ENCODE data around the gene RB1.

Gene RB1

DNA sequence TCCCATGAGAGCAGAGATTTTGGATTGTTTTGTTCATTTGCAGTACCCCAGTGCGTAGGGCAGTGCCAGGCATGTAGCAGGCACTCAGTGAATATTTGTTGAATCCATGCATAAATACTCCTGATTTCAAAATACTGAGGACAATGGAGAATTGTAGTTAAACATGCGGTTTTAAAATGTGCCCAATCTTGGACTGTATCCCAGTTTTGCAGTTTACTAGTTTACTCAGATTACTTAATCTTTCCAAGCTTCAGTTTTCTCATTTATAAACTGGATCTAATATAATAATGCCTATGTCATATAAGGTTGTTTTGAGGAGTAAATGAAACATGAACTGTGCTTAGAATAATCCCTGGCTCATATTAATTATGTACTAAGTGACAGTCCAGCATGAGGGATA, 190.3 kb downstream of the RB1 start:
- DNase-seq (ENCODE audit: low spot score): no peak

DNA sequence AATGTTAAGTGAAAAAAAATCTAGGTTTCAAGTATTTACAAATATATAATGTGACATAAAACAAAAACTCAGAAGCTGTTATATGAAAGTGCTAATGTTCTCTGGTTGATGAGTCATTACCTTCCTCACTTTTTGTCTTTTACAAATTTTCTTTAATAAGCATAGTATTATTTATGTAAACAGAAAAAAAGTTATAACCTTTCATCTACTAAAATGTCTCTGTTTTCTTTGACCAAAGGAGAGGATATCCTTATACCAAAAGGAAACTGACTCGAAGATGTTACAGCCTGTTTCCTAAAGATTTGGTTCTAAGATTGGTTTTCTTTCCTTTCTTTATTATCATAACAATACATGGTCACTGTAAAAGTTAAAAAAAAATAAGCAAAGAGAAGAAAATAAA, 191.3 kb downstream of the RB1 start:
- DNase-seq (ENCODE audit: low spot score): peak; percentile 16

- no peak for DNase-seq (ENCODE audit: low spot score)
Observed at GRCh38 chr13:48496271-48497161, 193.0 kb downstream of the RB1 start.

- DNase-seq (ENCODE audit: low spot score): no peak
Observed at GRCh38 chr13:48497669-48498068, 194.1 kb downstream of the RB1 start.

DNA sequence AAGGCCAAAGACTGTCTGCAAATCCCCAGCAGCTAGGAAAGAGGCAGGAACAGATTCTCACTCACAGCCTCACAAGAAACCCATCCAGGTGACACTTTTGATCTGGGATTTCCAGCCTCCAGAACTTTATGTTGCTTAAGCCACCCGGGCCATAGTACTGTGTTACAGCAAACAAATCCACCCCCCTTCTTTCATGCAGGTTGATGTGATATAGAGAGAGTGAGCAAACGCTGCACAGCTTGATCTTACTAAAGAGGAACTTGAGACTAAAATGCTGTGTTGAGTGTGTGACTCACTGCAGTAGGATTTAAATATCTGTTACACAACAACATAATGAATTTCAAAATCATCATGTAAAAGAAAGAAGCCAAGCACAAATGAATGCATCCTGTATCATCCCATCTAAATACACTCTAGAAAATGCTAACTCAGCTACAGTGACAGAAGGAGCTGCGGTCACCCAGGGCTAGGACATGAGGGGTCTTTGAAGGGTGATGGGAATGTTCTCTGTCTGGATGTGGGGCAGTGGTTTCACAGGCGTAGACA, 197.2 kb downstream of the RB1 start:
- no peak for DNase-seq (ENCODE audit: low spot score)

- peak; percentile 38 for DNase-seq (ENCODE audit: low spot score)
Observed at GRCh38 chr13:48501705-48502104, 198.2 kb downstream of the RB1 start.

DNA sequence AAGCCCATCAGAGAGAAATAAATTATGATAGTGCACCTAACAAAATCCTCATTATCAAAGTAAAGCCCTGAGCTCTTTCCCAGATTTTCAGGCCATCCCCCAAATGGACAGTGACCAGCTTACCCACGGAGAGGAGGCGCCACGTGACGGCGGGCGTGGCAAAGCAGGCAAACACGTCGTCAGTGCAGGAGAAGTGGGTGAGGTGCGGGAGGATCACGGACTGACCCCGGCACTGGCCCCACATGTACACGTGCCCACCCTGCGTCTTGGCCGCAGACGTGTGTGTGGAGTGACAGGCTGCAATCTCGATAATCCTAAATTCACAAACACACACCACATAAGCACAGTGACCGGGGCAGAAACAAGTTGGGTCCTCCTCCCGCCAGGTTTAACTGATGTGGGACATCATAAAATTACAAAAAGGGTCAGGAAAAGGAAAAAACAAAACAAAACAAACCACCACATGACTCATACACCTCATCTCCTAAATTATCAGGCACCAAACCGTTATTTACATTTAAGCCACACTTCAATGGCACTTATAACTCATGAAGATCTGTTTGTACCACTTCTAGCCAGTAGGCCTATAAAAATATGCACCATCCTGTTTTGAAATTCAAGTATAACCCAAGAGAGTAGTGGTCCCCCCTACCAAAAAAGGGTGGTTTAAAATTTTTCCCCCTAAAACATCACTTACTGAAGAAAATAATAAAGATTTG, 199.2 kb downstream of the RB1 start:
- DNase-seq (ENCODE audit: low spot score): no peak

DNA sequence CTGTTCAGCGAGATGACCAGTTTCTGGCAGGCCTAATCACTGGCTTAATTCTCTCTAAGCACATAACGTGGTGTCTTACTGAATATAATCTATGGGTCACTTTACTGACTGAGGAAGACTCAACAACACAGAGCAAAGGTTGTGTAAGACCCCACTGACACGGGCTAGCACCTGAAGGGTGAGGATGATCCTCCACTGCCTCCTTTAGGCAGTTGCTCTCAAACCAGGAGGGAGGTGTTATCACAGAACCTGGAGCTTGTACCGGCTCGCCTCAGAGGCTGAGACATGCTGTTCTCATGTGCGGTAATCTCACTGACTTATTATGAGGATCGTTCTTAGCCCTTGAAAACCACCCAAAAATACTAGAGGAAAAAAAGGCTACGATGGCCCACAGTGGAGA, 201.1 kb downstream of the RB1 start:
- no peak for DNase-seq (ENCODE audit: low spot score)

GRCh38 chr13:48505012-48505411, 201.5 kb downstream of the RB1 start:
- DNase-seq (ENCODE audit: low spot score): no peak

- DNase-seq (ENCODE audit: low spot score): no peak
Observed at GRCh38 chr13:48505597-48506091, 202.1 kb downstream of the RB1 start.

DNA sequence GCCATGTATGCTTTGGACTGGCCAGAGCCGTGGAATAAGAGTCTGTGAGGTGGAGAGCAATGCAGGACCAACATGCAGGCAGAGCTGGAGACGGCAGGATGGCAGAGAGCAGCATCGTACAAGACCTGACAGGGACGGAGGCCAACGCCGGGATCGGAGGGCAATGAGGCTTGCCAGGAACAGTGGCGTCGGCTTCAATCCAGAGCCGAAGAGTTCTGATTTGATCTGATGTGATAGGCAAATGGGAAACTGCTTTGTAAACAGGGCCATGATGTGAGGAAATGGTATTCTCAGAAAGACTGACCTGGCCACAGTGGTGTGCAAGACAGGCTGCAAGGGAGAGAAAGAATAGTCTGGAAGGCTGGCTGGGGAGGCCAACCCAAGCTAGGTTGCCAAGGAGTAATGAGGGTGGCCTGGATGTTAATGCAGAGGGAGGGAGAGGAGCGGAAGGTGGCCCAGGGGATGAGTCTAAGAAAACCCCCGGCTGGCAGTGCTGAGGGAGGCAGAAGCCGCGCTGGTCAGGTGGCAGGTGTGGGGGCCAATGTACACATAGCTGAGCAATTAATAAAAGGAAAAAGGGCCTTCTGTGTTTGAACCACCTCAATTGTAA, 202.6 kb downstream of the RB1 start:
- DNase-seq (ENCODE audit: low spot score): no peak

DNA sequence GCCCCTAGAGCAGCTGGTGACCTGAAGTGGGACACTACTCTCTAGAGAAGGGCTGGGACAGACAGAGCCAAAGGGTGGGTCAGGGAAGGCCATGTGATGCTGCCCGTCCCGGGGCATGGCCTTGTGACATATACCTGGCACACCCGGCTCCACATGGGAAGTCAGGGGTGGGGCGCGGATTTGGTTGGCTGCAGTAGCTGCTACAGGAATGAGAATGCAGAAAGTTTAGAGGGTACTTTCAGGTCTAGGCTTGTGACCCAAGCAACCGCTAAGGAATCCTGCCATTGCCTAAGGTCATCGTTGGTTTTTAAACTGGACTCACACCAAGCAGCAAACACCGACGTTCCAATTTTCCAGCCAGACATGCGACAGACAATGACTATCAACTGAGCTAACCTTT, 203.5 kb downstream of the RB1 start:
- no peak for DNase-seq (ENCODE audit: low spot score)

DNA sequence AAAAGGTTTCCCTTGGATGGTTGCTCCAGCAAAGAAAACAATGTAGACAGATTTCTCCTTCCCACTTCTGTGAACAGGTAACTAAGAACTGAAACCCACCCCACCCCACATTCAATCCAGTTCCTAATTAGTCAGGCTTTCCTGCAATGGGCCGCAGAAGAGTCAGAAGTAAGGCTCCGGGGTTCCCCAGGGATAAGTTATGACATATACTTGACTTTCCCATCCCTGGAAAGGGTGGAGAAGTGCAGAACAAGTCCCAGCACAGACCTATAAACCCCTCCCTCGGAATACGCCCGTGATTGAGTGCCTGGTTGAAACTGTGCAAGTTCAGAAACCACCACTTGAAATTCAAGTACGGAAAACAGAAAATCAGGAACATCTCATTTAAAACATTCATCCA, 204.5 kb downstream of the RB1 start:
- DNase-seq (ENCODE audit: low spot score): no peak

DNA sequence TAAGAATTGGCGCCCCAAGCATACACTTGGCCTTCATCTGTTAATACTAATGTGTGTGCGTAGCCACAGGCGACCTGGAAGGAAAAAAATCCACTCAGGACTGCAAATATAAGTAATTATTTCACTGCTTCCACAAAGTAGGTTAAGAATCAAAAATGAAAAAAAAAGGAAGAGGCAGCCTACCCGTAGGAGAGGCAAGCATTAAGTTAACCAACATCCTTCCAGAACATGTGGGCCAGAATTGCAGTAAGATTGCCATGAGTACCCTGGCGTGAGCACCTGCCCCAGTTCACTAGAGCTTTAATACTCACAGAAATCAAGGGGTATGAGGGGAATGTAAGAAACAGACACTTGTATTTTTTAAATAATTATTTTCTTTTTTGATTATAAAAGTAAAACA, 207.1 kb downstream of the RB1 start:
- DNase-seq (ENCODE audit: low spot score): no peak

GRCh38 chr13:48511621-48512230, 208.2 kb downstream of the RB1 start:
- no peak for DNase-seq (ENCODE audit: low spot score)

DNA sequence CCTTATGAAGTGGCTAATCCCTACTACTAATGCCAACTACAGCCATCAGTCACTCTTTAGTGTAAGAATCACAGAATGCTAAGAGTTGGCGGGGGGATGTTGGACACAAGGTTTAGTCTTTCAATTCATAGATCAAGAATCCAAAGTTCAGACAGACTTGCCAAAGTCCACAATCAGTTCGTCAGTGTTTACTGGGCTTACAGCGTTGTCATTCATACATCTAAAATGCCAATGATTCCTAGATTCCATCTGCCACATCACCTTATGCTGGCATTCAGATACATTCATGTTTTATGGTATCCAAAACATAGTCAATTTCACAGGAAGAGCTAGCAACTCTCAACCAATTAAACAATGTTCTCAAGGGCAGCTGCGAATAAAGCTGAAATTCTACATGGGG, 211.2 kb downstream of the RB1 start:
- DNase-seq (ENCODE audit: low spot score): no peak

GRCh38 chr13:48515732-48516131, 212.2 kb downstream of the RB1 start:
- no peak for DNase-seq (ENCODE audit: low spot score)

DNA sequence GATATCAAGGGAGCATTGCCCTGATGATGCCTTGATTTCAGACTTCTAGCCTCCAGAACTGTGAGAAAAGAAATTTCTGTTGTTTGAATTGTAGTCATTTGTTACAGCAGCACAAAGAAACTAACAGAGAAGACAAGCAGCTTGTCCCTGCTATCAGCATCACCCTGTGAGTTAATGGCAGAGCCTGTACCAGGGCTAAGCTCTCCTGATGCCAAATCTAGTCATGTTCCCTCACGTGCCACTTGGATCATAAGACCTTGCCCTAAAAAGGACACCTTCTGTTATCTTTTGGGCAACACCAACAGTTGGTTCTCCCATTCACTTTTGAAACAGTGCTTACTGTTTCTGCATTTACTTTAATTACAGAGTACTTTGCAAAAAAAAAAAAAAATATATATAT, 214.5 kb downstream of the RB1 start:
- DNase-seq (ENCODE audit: low spot score): no peak

DNA sequence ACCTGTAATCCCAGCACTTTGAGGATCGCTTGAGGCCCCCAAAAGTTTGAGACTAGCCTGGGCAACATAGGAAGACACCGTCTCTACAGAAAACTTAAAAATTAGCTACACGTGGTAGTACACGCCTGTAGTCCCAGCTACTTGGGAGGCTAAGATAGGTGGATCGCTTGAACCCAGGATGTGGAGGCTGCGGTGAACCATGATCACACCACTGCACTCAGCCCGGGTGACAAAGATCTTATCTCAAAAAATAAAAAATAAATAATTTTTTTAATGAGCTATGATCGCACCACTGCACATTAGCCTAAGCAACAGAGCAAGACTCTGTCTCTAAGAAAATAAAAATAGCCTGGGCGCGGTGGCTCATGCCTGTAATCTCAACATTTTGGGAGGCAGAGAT, 222.7 kb downstream of the RB1 start:
- DNase-seq (ENCODE audit: low spot score): no peak

DNA sequence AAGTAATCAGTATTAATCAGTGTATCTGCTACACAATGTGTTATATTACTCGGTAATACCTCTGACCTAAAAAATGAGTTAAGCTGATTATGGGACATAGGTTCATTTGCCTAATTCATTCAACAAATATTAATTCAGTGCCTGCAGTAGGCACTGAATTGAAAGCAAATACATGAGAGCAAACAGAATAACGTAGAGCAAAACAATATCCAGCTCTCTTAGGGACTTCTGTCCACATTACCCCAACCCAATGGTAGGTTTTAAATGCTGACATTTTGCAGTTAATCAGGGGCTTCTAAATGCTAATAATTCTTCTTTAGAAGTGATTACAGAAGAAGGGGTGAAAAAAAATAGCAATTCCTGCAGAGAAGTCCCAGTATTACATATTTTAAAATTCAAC, 224.4 kb downstream of the RB1 start:
- DNase-seq (ENCODE audit: low spot score): no peak

DNA sequence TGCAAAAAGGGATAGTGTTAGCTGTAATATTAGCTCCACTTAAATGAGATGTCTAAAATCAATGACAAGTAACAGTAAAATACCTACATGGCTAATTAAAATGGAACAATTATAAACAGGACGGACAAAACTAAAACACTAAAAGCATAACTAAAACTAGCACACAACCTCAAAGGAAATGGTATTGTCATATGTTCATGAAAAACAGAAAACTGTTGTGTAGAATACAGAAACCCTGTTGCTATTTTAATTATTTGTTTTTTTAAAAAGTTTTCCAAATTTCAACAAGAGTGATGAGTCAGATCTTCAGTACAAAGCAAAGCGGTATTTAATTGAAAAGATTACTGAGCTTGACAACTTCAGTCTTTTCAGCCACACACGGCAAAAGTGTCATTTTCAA, 225.2 kb downstream of the RB1 start:
- DNase-seq (ENCODE audit: low spot score): no peak

- DNase-seq (ENCODE audit: low spot score): no peak
Observed at GRCh38 chr13:48530833-48531232, 227.3 kb downstream of the RB1 start.
